ENCODE results near the gene IL7R. TPM values are rescaled to one million over a fixed set of nuclear protein-coding genes. Genes with fewer than 3 reads are reported as not detected.

IL7R gene
- total RNA-seq, 1 donor from 2014 or later: 345 TPM

DNA sequence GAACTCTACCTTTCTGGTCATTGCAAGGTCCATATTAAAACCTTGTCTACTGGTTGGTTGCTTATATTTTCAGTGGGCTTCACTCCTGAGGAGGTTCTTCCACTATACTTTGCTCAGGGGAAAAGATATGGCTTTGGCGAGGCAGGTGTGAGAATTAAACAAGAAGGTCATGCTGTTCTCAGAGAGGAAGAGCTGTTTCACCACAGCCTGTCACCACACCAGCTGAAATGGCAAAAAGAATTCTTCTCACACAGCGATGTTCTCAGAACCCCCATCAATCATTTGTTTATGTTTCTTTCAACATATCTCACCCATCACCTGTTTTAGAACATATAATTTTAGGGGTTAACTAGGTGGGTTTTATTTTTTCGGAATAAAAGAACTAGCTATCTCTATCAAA is 43.1 kb downstream of the IL7R start:
- intact Hi-C loops (cut with micrococcal nuclease): loop anchor here (5.0 to 10.0 kb wide), 3 partner anchors 343 to 1823 kb away; partner anchors contain the start of genes DNAJC21 and NADK2

- intact Hi-C loops (cut with micrococcal nuclease): loop anchor here (5.0 to 10.0 kb wide), 3 partner anchors 341 to 1821 kb away; partner anchors contain the start of genes DNAJC21 and NADK2
Observed at GRCh38 chr5:35900972-35901695, 44.4 kb downstream of the IL7R start.

GRCh38 chr5:35902046-35902672 is 45.5 kb downstream of the IL7R start:
- intact Hi-C loops (cut with micrococcal nuclease): loop anchor here (1.0 to 10.0 kb wide), 13 partner anchors 8 to 1820 kb away; partner anchors contain the start of genes DNAJC21, LMBRD2, NADK2 and SPEF2

DNA sequence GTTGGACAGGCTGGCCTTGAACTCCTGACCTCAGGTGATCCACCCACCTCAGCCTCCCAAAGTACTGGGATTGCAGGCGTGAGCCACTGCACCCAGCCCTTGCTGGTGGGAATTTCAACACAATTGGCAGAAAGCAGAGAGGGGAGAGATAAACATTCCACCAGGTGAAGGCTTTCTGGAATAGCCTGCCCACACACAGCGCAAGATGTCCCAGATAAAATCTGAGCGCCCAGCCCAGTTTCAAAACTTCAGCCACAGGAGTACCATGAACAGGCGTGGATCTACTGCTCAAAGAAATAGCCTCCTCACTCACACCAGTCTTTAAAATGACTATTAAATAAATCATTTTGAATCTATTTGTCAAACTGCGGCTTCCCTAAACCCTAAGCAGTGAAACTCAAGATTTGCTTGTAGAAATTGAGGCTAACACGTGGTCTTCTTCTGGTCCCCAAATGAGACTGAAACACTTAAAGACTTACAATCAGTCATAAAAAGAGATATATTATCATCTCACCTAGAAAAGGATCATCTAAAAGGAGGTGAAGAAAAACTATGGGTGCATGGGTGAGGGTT is 47.0 kb downstream of the IL7R start:
- intact Hi-C loops (cut with micrococcal nuclease): loop anchor here (1.0 to 10.0 kb wide), 5 partner anchors 92 to 1819 kb away; partner anchors contain the start of genes DNAJC21, NADK2 and TTC23L

- intact Hi-C loops (cut with micrococcal nuclease): loop anchor here (1.0 to 10.0 kb wide), 5 partner anchors 93 to 1818 kb away; partner anchors contain the start of genes DNAJC21, NADK2 and TTC23L
Observed at GRCh38 chr5:35904443-35905132, 47.9 kb downstream of the IL7R start.

DNA sequence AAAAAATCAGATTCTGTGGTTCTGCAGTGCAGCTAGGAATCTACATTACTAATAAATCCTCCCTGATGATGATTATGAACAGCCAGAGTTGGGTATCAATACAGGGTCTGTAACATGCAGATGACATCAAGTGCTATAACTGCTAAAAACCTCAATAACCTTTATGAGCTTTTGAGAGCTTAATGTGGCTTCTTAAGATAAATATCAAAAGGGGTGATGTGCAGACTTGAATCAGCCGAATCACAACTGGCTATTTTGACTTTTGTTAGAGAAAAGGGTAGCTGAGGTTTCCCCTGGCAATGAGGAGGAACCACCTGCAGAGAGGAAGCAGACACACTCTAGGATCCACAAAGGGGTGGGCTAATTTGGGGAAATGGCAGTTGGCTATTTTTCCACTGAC is 51.5 kb downstream of the IL7R start:
- intact Hi-C loops (cut with micrococcal nuclease): loop anchor here (10.0 kb wide), 1 partner anchor 983 kb away; the partner anchor contains the start of gene DNAJC21

DNA sequence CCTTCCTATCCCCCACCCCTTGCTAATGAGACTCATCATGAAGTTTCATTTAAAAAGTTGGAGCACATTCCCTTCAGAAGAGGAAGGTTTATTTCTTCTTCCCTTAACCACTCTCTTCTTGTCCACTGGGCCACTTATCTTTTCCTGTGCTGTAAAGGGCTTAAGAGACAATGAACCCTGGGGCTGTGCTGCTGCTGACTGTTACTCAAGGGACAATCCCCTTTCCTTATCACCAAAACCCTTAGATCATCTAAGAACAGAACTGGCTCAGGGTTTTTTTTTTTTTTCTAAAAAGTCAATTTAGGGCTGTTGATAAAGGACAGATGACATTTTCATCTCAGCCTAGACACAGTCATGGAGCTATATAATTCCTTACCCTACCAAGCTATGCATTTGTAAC is 52.1 kb downstream of the IL7R start:
- intact Hi-C loops (cut with micrococcal nuclease): loop anchor here (10.0 kb wide), 1 partner anchor 984 kb away; the partner anchor contains the start of gene DNAJC21

- intact Hi-C loops (cut with micrococcal nuclease): no loop called here
Observed at GRCh38 chr5:35919191-35919590, 62.5 kb downstream of the IL7R start.

- intact Hi-C loops (cut with micrococcal nuclease): loop anchor here (5.0 kb wide), 1 partner anchor 1004 kb away; the partner anchor contains the start of genes BRIX1 and RAD1
Observed at GRCh38 chr5:35920890-35921289, 64.2 kb downstream of the IL7R start.

DNA sequence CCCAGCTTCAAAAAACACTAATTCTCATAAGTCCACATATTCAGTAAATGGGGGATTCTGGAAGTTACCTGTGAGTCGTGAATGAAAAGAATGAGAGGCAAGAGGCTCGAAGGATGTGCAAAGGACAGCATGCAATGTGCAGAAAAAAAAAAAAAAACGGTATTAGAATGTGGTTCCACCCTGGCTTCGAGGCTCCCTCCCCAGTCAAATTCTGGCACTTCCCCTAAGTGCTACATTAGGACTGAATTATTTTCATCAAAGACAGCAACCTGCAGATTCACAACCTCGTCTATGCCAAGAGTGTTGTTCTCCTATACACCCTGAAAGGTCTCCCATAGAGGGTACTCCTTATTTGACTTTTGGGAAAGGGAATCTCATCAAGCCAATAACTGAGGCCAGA is 65.2 kb downstream of the IL7R start:
- intact Hi-C loops (cut with micrococcal nuclease): loop anchor here (5.0 kb wide), 1 partner anchor 1005 kb away; the partner anchor contains the start of genes BRIX1 and RAD1

GRCh38 chr5:35922468-35922867 is 65.8 kb downstream of the IL7R start:
- intact Hi-C loops (cut with micrococcal nuclease): loop anchor here (5.0 kb wide), 1 partner anchor 1005 kb away; the partner anchor contains the start of genes BRIX1 and RAD1

GRCh38 chr5:35924122-35924949 is 67.6 kb downstream of the IL7R start:
- intact Hi-C loops (cut with micrococcal nuclease): loop anchor here (1.0 to 5.0 kb wide), 6 partner anchors 22 to 1007 kb away; partner anchors contain the start of genes BRIX1 and RAD1

DNA sequence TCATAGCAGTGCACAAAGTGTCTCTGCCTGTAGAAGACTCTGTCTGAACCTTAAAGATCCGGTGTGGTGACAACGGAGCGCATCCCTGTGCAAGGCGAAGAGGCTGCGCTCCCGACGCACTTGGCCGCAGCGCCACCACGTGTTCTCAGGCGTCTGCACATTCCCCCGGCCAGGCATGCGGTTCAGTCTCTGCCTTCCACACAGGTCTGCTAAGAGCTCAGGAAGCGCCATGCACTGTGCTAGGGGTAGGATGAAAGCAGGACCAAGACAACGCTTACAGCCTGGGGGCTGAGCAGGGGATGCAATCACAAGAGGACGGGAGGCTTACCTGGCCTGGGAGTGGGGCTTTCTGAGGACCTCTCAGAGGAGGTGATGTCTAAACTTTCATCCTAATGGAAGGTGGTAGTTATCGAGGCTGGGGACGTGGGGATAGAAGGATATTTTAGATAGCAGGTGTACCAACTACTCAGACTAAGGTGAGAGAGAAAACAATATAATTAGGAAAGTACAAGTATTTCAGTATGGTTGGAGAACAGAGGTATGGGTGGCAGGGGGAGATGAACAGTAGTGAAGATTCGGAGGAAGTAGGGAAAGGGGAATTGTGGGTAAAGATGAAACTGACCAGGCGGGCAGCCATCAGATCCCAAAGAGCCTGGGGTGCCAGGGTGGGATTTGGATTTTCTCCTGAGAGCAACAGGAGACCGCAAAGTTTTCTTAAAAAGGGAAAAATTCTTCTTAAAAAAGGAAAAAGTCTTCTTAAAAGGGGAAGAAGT is 68.4 kb downstream of the IL7R start:
- intact Hi-C loops (cut with micrococcal nuclease): loop anchor here (1.0 to 5.0 kb wide), 12 partner anchors 23 to 1008 kb away; partner anchors contain the start of genes BRIX1, IL7R, PRLR and RAD1

DNA sequence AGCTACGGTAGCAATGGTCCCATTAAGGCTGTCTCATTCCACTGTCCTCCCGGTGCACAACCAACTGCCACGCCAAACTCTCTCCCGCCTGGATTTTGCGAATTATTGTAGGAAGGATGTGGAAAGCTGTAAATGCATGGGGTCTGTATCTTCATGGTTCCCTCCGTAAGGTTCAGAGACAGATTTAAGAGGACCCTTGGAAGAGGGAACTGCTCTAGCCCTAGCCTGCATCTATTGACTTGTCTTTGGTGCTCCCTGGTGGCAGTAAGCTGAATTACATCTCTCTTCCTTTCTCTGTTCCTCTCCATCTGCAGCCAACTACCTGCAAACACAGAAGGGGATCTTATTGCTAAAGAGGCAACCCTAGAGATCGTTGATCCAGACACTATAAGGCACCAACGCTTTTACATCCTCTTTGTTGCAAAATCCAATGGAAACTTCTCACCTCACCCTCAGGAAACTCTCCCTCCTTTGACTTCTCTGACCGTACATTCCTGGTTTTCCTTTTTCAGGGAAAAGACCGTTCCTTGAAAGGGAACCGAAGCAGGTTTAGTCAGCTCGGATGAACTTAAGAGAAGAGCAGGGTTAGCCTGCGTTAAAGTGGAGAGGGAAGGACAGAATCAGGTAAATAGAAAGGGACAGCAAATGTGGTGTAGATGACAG is 69.8 kb downstream of the IL7R start:
- intact Hi-C loops (cut with micrococcal nuclease): loop anchor here (1.0 to 5.0 kb wide), 9 partner anchors 275 to 968 kb away; partner anchors contain the start of genes PRLR and SPEF2

Data from T-helper 1 cell treated with Interleukin-12 subunit alpha and Interleukin-12 subunit beta and Interleukin-4 antibody, amounts not matched to agents 30 ng/mL and 1 ng/mL, for 36 hours (primary cell).